HL-60 (cell line): Measurements from ENCODE around the gene DEFB124.

Experiments used
- CTCF ChIP-seq: IDR thresholded peaks from one replicate; pipeline ENCODE4 v1.5.1; 2011; ENCODE audit warnings: low read length, control low read depth, inconsistent platforms; ENCODE audit not compliant: insufficient read depth
- GABPA ChIP-seq: IDR thresholded peaks from 2 replicates; pipeline ENCODE4 v1.6.1; 2012; ENCODE audit warnings: low read depth
- POLR2AphosphoS5 ChIP-seq: IDR thresholded peaks from 2 replicates; pipeline ENCODE4 v1.6.1; 2012; ENCODE audit warnings: low read depth
- REST ChIP-seq: IDR thresholded peaks from 2 replicates; pipeline ENCODE4 v1.6.1; 2012; ENCODE audit warnings: low read depth; ENCODE audit not compliant: insufficient replicate concordance
- SPI1 ChIP-seq: IDR thresholded peaks from 2 replicates; pipeline ENCODE4 v1.6.1; 2012; ENCODE audit warnings: low read depth, mild to moderate bottlenecking, borderline replicate concordance

- TF ChIP-seq CTCF (no peak), POLR2AphosphoS5 (no peak), REST (no peak), GABPA (no peak), SPI1 (no peak)
These were observed 42.4 kb upstream of the DEFB124 start for GRCh38 chr20:31517373-31517772.
